Stimulated activated CD8-positive, alpha-beta memory T cell treated with anti-CD3 and anti-CD28 coated beads, Interleukin-7, amount 100 ng/mL, for 24 hours (primary cell): ENCODE measurements around the gene CPB1.

Experiments used
- DNase-seq: peaks from one replicate; pipeline ENCODE4 v3.0.0-alpha.2; 2020; ENCODE audit warnings: low read depth

The CPB1 gene

GRCh38 chr3:148833223-148833622 is 5.6 kb downstream of the CPB1 start:
- no peak for DNase-seq

GRCh38 chr3:148839805-148840204 is 12.2 kb downstream of the CPB1 start:
- DNase-seq: no peak

- DNase-seq: no peak
Observed at GRCh38 chr3:148840451-148840850, 12.8 kb downstream of the CPB1 start.

- DNase-seq: no peak
Observed at GRCh38 chr3:148845756-148846395, 18.3 kb downstream of the CPB1 start.

GRCh38 chr3:148847351-148847750 is 19.7 kb downstream of the CPB1 start:
- no peak for DNase-seq

GRCh38 chr3:148848410-148848809 is 20.8 kb downstream of the CPB1 start:
- no peak for DNase-seq

GRCh38 chr3:148852271-148852992 is 24.8 kb downstream of the CPB1 start:
- DNase-seq: no peak

GRCh38 chr3:148853076-148853475 is 25.5 kb downstream of the CPB1 start:
- DNase-seq: no peak

- DNase-seq: no peak
Observed at GRCh38 chr3:148854061-148854460, 26.4 kb downstream of the CPB1 start.

- DNase-seq: no peak
Observed at GRCh38 chr3:148856384-148856783, 28.8 kb downstream of the CPB1 start.

GRCh38 chr3:148857316-148857715 is 29.7 kb downstream of the CPB1 start:
- no peak for DNase-seq

GRCh38 chr3:148861277-148861869 is 33.8 kb downstream of the CPB1 start:
- no peak for DNase-seq

- DNase-seq: no peak
Observed at GRCh38 chr3:148863297-148863696, 35.7 kb downstream of the CPB1 start.

GRCh38 chr3:148863814-148864213 is 36.2 kb downstream of the CPB1 start:
- DNase-seq: no peak

- no peak for DNase-seq
Observed at GRCh38 chr3:148865049-148865448, 37.4 kb downstream of the CPB1 start, which contains the start of gene CPA3. Gene CPA3 (plus strand): TSS chr3:148865296. CDS start chr3:148865308, 12 bp downstream.

GRCh38 chr3:148866261-148866660 is 38.6 kb downstream of the CPB1 start:
- no peak for DNase-seq

GRCh38 chr3:148873270-148873927 is 45.8 kb downstream of the CPB1 start:
- DNase-seq: no peak

GRCh38 chr3:148873977-148874376 is 46.4 kb downstream of the CPB1 start:
- no peak for DNase-seq

- no peak for DNase-seq
Observed at GRCh38 chr3:148878095-148878494, 50.5 kb downstream of the CPB1 start.

- no peak for DNase-seq
Observed at GRCh38 chr3:148879256-148879655, 51.6 kb downstream of the CPB1 start.

GRCh38 chr3:148880681-148881080 is 53.1 kb downstream of the CPB1 start:
- no peak for DNase-seq

- DNase-seq: no peak
Observed at GRCh38 chr3:148881286-148881685, 53.7 kb downstream of the CPB1 start.

GRCh38 chr3:148882288-148882687 is 54.7 kb downstream of the CPB1 start:
- DNase-seq: no peak
